SK-N-SH (cell line): ENCODE measurements around the gene POLD3. TPM values are rescaled to one million over a fixed set of nuclear protein-coding genes. Genes with fewer than 3 reads are reported as not detected.

ENCODE experiments used
- CTCF ChIA-PET: fragments of 300-600, 350-600 bp; formaldehyde crosslinking; extraction: SDS; loops from one replicate; lab custom pipeline; 2021; lab: Yijun Ruan, JAX
- POLR2A ChIA-PET: fragments of 350-600 bp; sonication (Branson Sonifier 250); formaldehyde crosslinking; extraction: SDS; loops from one replicate; lab custom pipeline; 2020; ENCODE audit warnings: antibody characterized with exemption, inconsistent platforms; lab: Yijun Ruan, JAX
- DNase-seq: peaks from one replicate; pipeline ENCODE4 v3.0.0; 2012
- H2AFZ ChIP-seq: fragments of 200-600 bp; sonication (generic); 2 replicates; pipeline ENCODE4 v1.8.1; 2016; ENCODE audit warnings: antibody characterized with exemption, mild to moderate bottlenecking, low read depth
- H3F3A ChIP-seq: fragments of 200-600 bp; sonication (generic); replicated peaks from 2 replicates; pipeline ENCODE3; 2016; ENCODE audit warnings: antibody characterized with exemption, mild to moderate bottlenecking; ENCODE audit not compliant: insufficient read depth
- H3K27ac ChIP-seq, 2 experiments: fragments of 200-500 bp in 1 of 2; fragments of 200-600 bp in 1 of 2; sonication (Bioruptor generic) in 1 of 2; sonication (generic), shearing (Covaris generic) in 1 of 2; 2 replicates each; pipeline versions ENCODE4 v1.5.1 to v1.6.1; 2014 to 2016; ENCODE audit warnings: low read depth in 2 of 2, inconsistent platforms in 1 of 2, low read length in 1 of 2, mild to moderate bottlenecking in 1 of 2, mixed read lengths in 1 of 2
- H3K27me3 ChIP-seq: fragments of 200-600 bp; sonication (generic), shearing (Covaris generic); 2 replicates; pipeline ENCODE4 v1.6.1; 2016; ENCODE audit warnings: mixed run types; ENCODE audit not compliant: insufficient read depth
- H3K36me3 ChIP-seq, 2 experiments: fragments of 200-500 bp in 1 of 2; fragments of 200-600 bp in 1 of 2; sonication (Bioruptor generic) in 1 of 2; sonication (generic) in 1 of 2; replicated peaks in 1 of 2; 2 replicates each; pipeline versions ENCODE3 to v1.5.1; 2014 to 2016; ENCODE audit warnings: low read length in 1 of 2, mild to moderate bottlenecking in 1 of 2; ENCODE audit not compliant: insufficient read depth in 2 of 2, control insufficient read depth in 1 of 2
- H3K4me1 ChIP-seq, 2 experiments: fragments of 200-500 bp in 1 of 2; fragments of 200-600 bp in 1 of 2; sonication (Bioruptor generic) in 1 of 2; sonication (generic), shearing (Covaris generic) in 1 of 2; 2 replicates each; pipeline versions ENCODE4 v1.5.1 to v1.6.1; 2014 to 2016; ENCODE audit warnings: low read depth in 1 of 2, low read length in 1 of 2, mixed run types in 1 of 2; ENCODE audit not compliant: insufficient read depth in 2 of 2, control insufficient read depth in 1 of 2
- H3K4me2 ChIP-seq: fragments of 200-600 bp; sonication (generic), shearing (Covaris generic); 2 replicates; pipeline ENCODE4 v1.6.1; 2017; ENCODE audit warnings: mixed run types
- H3K4me3 ChIP-seq, 2 experiments: fragments of 200-500 bp in 1 of 2; fragments of 200-600 bp in 1 of 2; sonication (Bioruptor generic) in 1 of 2; sonication (generic), shearing (Covaris generic) in 1 of 2; 2 replicates each; pipeline versions ENCODE4 v1.5.1 to v1.8.1; 2014 to 2016; ENCODE audit warnings: low read depth in 2 of 2, inconsistent platforms in 1 of 2, low read length in 1 of 2, mild to moderate bottlenecking in 1 of 2, mixed read lengths in 1 of 2, moderate library complexity in 1 of 2
- H3K79me2 ChIP-seq: fragments of 200-600 bp; sonication (generic); 2 replicates; pipeline ENCODE4 v1.8.1; 2017; ENCODE audit warnings: mild to moderate bottlenecking; ENCODE audit not compliant: insufficient read depth
- H3K9ac ChIP-seq: fragments of 200-600 bp; sonication (generic); 2 replicates; pipeline ENCODE4 v1.6.1; 2017; ENCODE audit warnings: mixed run types
- H3K9me2 ChIP-seq: fragments of 200-600 bp; sonication (generic); 2 replicates; pipeline ENCODE4 v1.6.1; 2017; ENCODE audit warnings: mixed run types
- H3K9me3 ChIP-seq: fragments of 200-600 bp; sonication (generic); 2 replicates; pipeline ENCODE4 v1.6.1; 2017; ENCODE audit warnings: mixed run types, mild to moderate bottlenecking, moderate library complexity
- H4K20me1 ChIP-seq: fragments of 200-600 bp; sonication (generic); 2 replicates; pipeline ENCODE4 v1.6.1; 2017; ENCODE audit warnings: mild to moderate bottlenecking, mixed run types; ENCODE audit not compliant: insufficient read depth
- CHD2 ChIP-seq: fragments of 150-350 bp; IDR thresholded peaks from 2 replicates; pipeline ENCODE4 v1.6.1; 2018; ENCODE audit warnings: low read length; ENCODE audit not compliant: partially characterized antibody
- FOXM1 ChIP-seq: IDR thresholded peaks from 2 replicates; pipeline ENCODE4 v1.4.0; 2012; ENCODE audit warnings: low read depth, mild to moderate bottlenecking
- RAD21 ChIP-seq: IDR thresholded peaks from 2 replicates; pipeline ENCODE4 v1.6.1; 2012; ENCODE audit warnings: mild to moderate bottlenecking, low read length
- SIN3A ChIP-seq: IDR thresholded peaks from 2 replicates; pipeline ENCODE4 v1.6.1; 2012; ENCODE audit warnings: low read depth, mild to moderate bottlenecking, low read length, moderate library complexity, borderline replicate concordance
- SMC3 ChIP-seq: IDR thresholded peaks from 2 replicates; pipeline ENCODE4 v1.6.1; 2012; ENCODE audit warnings: low read depth, low read length, improper control_type of control experiment
- YY1 ChIP-seq: IDR thresholded peaks from 2 replicates; pipeline ENCODE4 v1.4.0; 2012; ENCODE audit warnings: low read depth, mild to moderate bottlenecking
- WGBS: methylation state at CpG from one replicate; pipeline ENCODE4 v1.1.6; 2017; ENCODE audit warnings: low lambda C conversion rate; 5-methylcytosine and 5-hydroxymethylcytosine counted together
- polyA plus RNA-seq, 3 experiments: library from polyadenylated mRNA; depleted of rRNA; stranded (reverse); fragments of >200 nt; gene quantifications; 2 replicates each; pipeline ENCODE4 v1.2.3, GENCODE V29; 2012
- TF ChIP-seq, protein P1 (sequence below): IDR thresholded peaks from 2 replicates; pipeline ENCODE4 v1.6.1; 2012; ENCODE audit warnings: mild to moderate bottlenecking, low read depth, low read length, moderate library complexity
- TF ChIP-seq, protein P2 (sequence below): fragments of 200-600 bp; sonication (generic); IDR thresholded peaks from 2 replicates; pipeline ENCODE4 v1.6.1; 2017; ENCODE audit warnings: antibody characterized with exemption, mild to moderate bottlenecking, moderate library complexity
- TF ChIP-seq, protein P3 (sequence below): IDR thresholded peaks from 2 replicates; pipeline ENCODE4 v1.4.0; 2012; ENCODE audit warnings: low read depth, borderline replicate concordance

Gene POLD3
- polyA plus RNA-seq, 1 of the 3 experiments (the other 2 are of a cell fraction): 7.9 TPM

DNA sequence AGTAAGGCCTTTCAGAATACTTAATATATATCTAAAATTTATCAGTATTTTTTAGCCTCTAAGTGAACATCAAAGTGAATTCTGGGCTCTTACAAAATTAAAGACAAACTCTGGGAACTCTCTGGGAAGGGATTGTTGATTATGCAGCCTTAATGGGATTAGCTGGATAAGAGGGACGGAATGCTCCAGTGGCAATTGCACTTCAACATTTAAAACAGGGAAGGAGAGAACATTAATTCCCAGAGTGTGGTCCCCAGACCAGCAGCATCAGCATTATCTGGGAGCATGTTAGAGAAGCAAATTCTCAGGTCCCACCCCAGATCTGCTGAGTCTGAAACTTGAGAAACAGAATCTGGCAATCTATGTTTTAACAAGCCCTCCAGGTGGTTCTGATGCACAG, 46.5 kb downstream of the POLD3 start:
- peaks cover 3% of the 10 kb centered on the region; the same call in 1 of the 2 replicates for H3K79me2 ChIP-seq
- no peak overlapping the region for H3K4me2 ChIP-seq

More for the DNA sequence above, 46.5 kb downstream of the POLD3 start:
- Histone ChIP-seq H3K9me2 (no peaks in the 10 kb centered on the region), H3K27ac (no peak overlapping the region), H3K9me3 (no peaks in the 10 kb centered on the region), H3K4me3 (no peak overlapping the region), H2AFZ (no peak overlapping the region), H4K20me1 (no peaks in the 10 kb centered on the region), H3K9ac (no peak overlapping the region), H3K4me1 (peaks cover 0 to 14% of the 10 kb centered on the region in 2 experiments; a peak in 2 of 4 replicates), H3K36me3 (peaks cover 29 to 39% of the 10 kb centered on the region in 2 experiments), H3F3A (peaks cover 20% of the 10 kb centered on the region), H3K27me3 (no peaks in the 10 kb centered on the region)
- CTCF ChIA-PET: interaction anchor here (0.8 to 2.5 kb wide), 5 partner anchors 63 to 185 kb away, joined by 3 to 14 read pairs (median 3); no protein-coding TSS in a partner anchor
- TF ChIP-seq, protein P1, sequence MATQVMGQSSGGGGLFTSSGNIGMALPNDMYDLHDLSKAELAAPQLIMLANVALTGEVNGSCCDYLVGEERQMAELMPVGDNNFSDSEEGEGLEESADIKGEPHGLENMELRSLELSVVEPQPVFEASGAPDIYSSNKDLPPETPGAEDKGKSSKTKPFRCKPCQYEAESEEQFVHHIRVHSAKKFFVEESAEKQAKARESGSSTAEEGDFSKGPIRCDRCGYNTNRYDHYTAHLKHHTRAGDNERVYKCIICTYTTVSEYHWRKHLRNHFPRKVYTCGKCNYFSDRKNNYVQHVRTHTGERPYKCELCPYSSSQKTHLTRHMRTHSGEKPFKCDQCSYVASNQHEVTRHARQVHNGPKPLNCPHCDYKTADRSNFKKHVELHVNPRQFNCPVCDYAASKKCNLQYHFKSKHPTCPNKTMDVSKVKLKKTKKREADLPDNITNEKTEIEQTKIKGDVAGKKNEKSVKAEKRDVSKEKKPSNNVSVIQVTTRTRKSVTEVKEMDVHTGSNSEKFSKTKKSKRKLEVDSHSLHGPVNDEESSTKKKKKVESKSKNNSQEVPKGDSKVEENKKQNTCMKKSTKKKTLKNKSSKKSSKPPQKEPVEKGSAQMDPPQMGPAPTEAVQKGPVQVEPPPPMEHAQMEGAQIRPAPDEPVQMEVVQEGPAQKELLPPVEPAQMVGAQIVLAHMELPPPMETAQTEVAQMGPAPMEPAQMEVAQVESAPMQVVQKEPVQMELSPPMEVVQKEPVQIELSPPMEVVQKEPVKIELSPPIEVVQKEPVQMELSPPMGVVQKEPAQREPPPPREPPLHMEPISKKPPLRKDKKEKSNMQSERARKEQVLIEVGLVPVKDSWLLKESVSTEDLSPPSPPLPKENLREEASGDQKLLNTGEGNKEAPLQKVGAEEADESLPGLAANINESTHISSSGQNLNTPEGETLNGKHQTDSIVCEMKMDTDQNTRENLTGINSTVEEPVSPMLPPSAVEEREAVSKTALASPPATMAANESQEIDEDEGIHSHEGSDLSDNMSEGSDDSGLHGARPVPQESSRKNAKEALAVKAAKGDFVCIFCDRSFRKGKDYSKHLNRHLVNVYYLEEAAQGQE: no peak
- TF ChIP-seq SMC3 (no peak), RAD21 (no peak), SIN3A (no peak), FOXM1 (no peak), CHD2 (no peak), YY1 (no peak)
- TF ChIP-seq, protein P2, sequence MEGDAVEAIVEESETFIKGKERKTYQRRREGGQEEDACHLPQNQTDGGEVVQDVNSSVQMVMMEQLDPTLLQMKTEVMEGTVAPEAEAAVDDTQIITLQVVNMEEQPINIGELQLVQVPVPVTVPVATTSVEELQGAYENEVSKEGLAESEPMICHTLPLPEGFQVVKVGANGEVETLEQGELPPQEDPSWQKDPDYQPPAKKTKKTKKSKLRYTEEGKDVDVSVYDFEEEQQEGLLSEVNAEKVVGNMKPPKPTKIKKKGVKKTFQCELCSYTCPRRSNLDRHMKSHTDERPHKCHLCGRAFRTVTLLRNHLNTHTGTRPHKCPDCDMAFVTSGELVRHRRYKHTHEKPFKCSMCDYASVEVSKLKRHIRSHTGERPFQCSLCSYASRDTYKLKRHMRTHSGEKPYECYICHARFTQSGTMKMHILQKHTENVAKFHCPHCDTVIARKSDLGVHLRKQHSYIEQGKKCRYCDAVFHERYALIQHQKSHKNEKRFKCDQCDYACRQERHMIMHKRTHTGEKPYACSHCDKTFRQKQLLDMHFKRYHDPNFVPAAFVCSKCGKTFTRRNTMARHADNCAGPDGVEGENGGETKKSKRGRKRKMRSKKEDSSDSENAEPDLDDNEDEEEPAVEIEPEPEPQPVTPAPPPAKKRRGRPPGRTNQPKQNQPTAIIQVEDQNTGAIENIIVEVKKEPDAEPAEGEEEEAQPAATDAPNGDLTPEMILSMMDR: no peak
- TF ChIP-seq, protein P3, sequence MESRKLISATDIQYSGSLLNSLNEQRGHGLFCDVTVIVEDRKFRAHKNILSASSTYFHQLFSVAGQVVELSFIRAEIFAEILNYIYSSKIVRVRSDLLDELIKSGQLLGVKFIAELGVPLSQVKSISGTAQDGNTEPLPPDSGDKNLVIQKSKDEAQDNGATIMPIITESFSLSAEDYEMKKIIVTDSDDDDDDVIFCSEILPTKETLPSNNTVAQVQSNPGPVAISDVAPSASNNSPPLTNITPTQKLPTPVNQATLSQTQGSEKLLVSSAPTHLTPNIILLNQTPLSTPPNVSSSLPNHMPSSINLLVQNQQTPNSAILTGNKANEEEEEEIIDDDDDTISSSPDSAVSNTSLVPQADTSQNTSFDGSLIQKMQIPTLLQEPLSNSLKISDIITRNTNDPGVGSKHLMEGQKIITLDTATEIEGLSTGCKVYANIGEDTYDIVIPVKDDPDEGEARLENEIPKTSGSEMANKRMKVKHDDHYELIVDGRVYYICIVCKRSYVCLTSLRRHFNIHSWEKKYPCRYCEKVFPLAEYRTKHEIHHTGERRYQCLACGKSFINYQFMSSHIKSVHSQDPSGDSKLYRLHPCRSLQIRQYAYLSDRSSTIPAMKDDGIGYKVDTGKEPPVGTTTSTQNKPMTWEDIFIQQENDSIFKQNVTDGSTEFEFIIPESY: no peak
- POLR2A ChIA-PET: no interaction called here
- peak; percentile 10 for DNase-seq
- WGBS: 100% methylated on average over 1 of the region's 1 CpG
